Measurements from ENCODE around the gene WDFY2. TPM values are rescaled to one million over a fixed set of nuclear protein-coding genes. Genes with fewer than 3 reads are reported as not detected.

The WDFY2 gene
- total and polyA plus RNA-seq, 2 experiments from 2014 or later: 11.4 to 24.0 TPM

- TF ChIP-seq CREB1 (CRISPR knock-in tag; IDR thresholded peaks at IDR 0.05; ENCODE audit: low read depth): no peak
- TF ChIP-seq, protein P1, sequence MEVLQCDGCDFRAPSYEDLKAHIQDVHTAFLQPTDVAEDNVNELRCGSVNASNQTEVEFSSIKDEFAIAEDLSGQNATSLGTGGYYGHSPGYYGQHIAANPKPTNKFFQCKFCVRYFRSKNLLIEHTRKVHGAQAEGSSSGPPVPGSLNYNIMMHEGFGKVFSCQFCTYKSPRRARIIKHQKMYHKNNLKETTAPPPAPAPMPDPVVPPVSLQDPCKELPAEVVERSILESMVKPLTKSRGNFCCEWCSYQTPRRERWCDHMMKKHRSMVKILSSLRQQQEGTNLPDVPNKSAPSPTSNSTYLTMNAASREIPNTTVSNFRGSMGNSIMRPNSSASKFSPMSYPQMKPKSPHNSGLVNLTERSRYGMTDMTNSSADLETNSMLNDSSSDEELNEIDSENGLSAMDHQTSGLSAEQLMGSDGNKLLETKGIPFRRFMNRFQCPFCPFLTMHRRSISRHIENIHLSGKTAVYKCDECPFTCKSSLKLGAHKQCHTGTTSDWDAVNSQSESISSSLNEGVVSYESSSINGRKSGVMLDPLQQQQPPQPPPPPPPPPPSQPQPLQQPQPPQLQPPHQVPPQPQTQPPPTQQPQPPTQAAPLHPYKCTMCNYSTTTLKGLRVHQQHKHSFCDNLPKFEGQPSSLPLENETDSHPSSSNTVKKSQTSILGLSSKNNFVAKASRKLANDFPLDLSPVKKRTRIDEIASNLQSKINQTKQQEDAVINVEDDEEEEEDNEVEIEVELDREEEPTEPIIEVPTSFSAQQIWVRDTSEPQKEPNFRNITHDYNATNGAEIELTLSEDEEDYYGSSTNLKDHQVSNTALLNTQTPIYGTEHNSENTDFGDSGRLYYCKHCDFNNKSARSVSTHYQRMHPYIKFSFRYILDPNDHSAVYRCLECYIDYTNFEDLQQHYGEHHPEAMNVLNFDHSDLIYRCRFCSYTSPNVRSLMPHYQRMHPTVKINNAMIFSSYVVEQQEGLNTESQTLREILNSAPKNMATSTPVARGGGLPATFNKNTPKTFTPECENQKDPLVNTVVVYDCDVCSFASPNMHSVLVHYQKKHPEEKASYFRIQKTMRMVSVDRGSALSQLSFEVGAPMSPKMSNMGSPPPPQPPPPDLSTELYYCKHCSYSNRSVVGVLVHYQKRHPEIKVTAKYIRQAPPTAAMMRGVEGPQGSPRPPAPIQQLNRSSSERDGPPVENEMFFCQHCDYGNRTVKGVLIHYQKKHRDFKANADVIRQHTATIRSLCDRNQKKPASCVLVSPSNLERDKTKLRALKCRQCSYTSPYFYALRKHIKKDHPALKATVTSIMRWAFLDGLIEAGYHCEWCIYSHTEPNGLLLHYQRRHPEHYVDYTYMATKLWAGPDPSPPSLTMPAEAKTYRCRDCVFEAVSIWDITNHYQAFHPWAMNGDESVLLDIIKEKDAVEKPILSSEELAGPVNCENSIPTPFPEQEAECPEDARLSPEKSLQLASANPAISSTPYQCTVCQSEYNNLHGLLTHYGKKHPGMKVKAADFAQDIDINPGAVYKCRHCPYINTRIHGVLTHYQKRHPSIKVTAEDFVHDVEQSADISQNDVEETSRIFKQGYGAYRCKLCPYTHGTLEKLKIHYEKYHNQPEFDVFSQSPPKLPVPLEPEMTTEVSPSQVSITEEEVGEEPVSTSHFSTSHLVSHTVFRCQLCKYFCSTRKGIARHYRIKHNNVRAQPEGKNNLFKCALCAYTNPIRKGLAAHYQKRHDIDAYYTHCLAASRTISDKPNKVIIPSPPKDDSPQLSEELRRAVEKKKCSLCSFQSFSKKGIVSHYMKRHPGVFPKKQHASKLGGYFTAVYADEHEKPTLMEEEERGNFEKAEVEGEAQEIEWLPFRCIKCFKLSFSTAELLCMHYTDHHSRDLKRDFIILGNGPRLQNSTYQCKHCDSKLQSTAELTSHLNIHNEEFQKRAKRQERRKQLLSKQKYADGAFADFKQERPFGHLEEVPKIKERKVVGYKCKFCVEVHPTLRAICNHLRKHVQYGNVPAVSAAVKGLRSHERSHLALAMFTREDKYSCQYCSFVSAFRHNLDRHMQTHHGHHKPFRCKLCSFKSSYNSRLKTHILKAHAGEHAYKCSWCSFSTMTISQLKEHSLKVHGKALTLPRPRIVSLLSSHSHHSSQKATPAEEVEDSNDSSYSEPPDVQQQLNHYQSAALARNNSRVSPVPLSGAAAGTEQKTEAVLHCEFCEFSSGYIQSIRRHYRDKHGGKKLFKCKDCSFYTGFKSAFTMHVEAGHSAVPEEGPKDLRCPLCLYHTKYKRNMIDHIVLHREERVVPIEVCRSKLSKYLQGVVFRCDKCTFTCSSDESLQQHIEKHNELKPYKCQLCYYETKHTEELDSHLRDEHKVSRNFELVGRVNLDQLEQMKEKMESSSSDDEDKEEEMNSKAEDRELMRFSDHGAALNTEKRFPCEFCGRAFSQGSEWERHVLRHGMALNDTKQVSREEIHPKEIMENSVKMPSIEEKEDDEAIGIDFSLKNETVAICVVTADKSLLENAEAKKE (CRISPR knock-in tag; IDR thresholded peaks at IDR 0.05): no peak
Observed at GRCh38 chr13:51785712-51786424, 201.6 kb downstream of the WDFY2 start (continued).

- Mint-ChIP-seq H3K36me3 (ENCODE audit: low read depth) (no peaks in the 10 kb centered on the region), H3K4me1 (peaks cover 13% of the 10 kb centered on the region; the same call in 2 of the 3 replicates), H3K27ac (no peak overlapping the region), H3K9me3 (no peaks in the 10 kb centered on the region), H3K4me3 (no peak overlapping the region), H3K27me3 (ENCODE audit: insufficient read depth, low read depth, poor library complexity) (peaks cover 9% of the 10 kb centered on the region)
- Histone ChIP-seq H3K9me2 (ENCODE audit: insufficient read depth) (no peaks in the 10 kb centered on the region), H3K36me3 (ENCODE audit: insufficient read depth) (no peaks in the 10 kb centered on the region), H3K4me1 (ENCODE audit: insufficient read depth) (no peaks in the 10 kb centered on the region), H3K4me2 (no peak overlapping the region), H3K79me2 (replicated peaks; ENCODE audit: insufficient read depth) (no peaks in the 10 kb centered on the region), H2AFZ (no peak overlapping the region), H3K27me3 (ENCODE audit: insufficient read depth) (no peaks in the 10 kb centered on the region), H4K20me1 (replicated peaks; ENCODE audit: insufficient read depth) (no peaks in the 10 kb centered on the region), H3F3A (replicated peaks; ENCODE audit: low read depth) (no peaks in the 10 kb centered on the region), H3K4me3 (no peak overlapping the region), H3K27ac (ENCODE audit: low read depth) (no peak overlapping the region)
- ATAC-seq: no peak
- no peak for DNase-seq (ENCODE audit: low spot score)
- TF ChIP-seq STAT1 (IDR thresholded peaks at IDR 0.05; ENCODE audit: unreplicated experiment) (no peak), ZNF114 (CRISPR knock-in tag; IDR thresholded peaks at IDR 0.05) (no peak)
- TF ChIP-seq, protein P2, sequence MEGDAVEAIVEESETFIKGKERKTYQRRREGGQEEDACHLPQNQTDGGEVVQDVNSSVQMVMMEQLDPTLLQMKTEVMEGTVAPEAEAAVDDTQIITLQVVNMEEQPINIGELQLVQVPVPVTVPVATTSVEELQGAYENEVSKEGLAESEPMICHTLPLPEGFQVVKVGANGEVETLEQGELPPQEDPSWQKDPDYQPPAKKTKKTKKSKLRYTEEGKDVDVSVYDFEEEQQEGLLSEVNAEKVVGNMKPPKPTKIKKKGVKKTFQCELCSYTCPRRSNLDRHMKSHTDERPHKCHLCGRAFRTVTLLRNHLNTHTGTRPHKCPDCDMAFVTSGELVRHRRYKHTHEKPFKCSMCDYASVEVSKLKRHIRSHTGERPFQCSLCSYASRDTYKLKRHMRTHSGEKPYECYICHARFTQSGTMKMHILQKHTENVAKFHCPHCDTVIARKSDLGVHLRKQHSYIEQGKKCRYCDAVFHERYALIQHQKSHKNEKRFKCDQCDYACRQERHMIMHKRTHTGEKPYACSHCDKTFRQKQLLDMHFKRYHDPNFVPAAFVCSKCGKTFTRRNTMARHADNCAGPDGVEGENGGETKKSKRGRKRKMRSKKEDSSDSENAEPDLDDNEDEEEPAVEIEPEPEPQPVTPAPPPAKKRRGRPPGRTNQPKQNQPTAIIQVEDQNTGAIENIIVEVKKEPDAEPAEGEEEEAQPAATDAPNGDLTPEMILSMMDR (conservative IDR thresholded peaks at IDR 0.05; ENCODE audit: low read depth in 2 of 2): no peak
- TF ChIP-seq, protein P1 (CRISPR knock-in tag; IDR thresholded peaks at IDR 0.05): no peak
Observed at GRCh38 chr13:51786425-51787265, 202.4 kb downstream of the WDFY2 start.
